ENCODE measurements around the gene STRADB. TPM values are rescaled to one million over a fixed set of nuclear protein-coding genes. Genes with fewer than 3 reads are reported as not detected.
"Not testable (repeated sequence)": the region's sequence is repeated elsewhere in the genome, so short reads cannot be mapped to it uniquely, and the experiment has no call there.

The STRADB gene
- total RNA-seq, 4 donors from 2014 or later, result 5.4 to 27.2 (median 22.0) TPM

DNA sequence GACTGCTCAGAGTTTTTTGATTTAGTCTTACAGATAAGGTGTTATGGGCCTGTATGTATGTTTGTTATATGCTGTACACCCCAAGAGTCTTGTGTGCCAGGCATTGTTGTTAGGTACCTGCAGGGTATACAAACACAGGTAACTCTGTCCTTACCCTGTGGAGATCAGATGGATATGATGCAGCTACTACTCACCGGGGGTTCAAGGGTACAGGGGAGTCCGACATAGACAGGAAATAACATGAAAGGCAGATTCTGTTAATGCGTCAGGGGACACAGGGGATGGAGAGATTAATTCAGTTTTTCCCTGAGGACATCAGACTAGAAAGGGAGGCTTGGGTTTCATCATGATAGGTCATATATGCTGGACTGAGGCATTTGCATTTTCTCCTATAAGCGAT lies 31.6 kb upstream of the STRADB start:
- Histone ChIP-seq H3K27ac (peak overlapping the region in 1 of 2 donors; percentile 12), H3K36me3 (no peaks in the 10 kb centered on the region), H3K4me3 (no peak overlapping the region), H3K27me3 (no peaks in the 10 kb centered on the region), H3K4me1 (peaks cover 0 to 8% of the 10 kb centered on the region in 2 donors), H3K9me3 (no peaks in the 10 kb centered on the region)
- no peak for DNase-seq
- intact Hi-C loops (cut with DNase I; ENCODE audit: low total_unique reads), result no loop called here
- TF ChIP-seq POLR2A (IDR thresholded peaks at IDR 0.05), result no peak
- TF ChIP-seq, protein P1, sequence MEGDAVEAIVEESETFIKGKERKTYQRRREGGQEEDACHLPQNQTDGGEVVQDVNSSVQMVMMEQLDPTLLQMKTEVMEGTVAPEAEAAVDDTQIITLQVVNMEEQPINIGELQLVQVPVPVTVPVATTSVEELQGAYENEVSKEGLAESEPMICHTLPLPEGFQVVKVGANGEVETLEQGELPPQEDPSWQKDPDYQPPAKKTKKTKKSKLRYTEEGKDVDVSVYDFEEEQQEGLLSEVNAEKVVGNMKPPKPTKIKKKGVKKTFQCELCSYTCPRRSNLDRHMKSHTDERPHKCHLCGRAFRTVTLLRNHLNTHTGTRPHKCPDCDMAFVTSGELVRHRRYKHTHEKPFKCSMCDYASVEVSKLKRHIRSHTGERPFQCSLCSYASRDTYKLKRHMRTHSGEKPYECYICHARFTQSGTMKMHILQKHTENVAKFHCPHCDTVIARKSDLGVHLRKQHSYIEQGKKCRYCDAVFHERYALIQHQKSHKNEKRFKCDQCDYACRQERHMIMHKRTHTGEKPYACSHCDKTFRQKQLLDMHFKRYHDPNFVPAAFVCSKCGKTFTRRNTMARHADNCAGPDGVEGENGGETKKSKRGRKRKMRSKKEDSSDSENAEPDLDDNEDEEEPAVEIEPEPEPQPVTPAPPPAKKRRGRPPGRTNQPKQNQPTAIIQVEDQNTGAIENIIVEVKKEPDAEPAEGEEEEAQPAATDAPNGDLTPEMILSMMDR (IDR thresholded peaks at IDR 0.05), result no peak

DNA sequence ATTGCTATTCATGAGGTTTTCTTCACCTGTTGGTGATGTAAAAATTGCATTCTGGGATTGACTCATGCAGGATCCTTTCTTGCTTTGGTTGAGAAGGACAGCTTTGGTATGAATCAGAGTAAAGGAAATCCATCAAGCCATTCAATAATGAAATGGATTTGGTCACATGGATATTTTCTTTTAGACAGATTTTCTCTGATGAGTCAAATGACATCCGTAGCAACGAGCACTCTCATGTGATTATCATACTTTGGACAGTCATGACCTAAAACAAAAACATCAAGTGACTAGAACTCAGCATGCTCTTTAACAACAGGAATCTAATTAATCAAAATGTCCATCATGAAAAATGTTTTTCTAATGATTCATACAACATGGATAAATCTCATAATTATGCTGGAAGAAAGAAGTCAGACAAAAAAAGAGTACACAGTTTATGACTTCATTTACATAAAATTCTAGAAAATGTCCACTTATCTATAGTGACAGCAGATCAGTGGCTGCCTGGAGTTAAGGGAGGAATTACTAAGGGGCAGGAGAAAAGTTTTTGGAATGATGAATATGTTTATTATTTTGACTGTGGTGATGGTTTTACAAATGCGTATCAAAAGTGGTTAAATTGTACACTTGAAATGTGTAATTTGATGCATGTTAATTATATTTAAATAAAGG lies 31.0 kb upstream of the STRADB start:
- intact Hi-C loops (cut with DNase I; ENCODE audit: low total_unique reads), result no loop called here
- H3K4me3 ChIP-seq, result no peak overlapping the region
- H3K9me3 ChIP-seq, result no peaks in the 10 kb centered on the region
- no peak for TF ChIP-seq POLR2A (IDR thresholded peaks at IDR 0.05)
- TF ChIP-seq, protein P1 (IDR thresholded peaks at IDR 0.05), result no peak
- peaks cover 0 to 2% of the 10 kb centered on the region in 2 donors for H3K4me1 ChIP-seq
- H3K27me3 ChIP-seq, result no peaks in the 10 kb centered on the region
- H3K27ac ChIP-seq, result no peak overlapping the region
- DNase-seq, result no peak
- H3K36me3 ChIP-seq, result no peaks in the 10 kb centered on the region

DNA sequence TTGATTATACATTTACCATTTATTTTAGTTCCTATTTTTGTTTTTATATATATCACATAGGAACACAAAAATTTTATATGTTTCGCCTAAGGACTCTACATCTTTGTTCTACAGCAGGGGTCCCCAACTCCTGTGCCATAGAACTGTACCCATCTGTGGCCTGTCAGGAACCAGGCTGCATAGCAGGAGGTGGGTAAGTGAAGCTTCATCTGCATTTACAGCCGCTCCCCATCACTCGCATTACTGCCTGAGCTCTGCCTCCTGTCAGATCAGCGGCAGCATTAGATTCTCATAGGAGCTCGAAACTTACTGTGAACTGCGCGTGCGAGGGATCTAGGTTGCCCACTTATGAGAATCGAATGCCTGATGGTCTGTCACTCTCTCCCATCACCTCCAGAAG lies 25.6 kb upstream of the STRADB start:
- no peak overlapping the region for H3K27ac ChIP-seq
- no peaks in the 10 kb centered on the region for H3K4me1 ChIP-seq
- intact Hi-C loops (cut with DNase I; ENCODE audit: low total_unique reads), result no loop called here
- DNase-seq, result no peak
- H3K4me3 ChIP-seq, result no peak overlapping the region
- no peaks in the 10 kb centered on the region for H3K36me3 ChIP-seq
- H3K9me3 ChIP-seq, result no peaks in the 10 kb centered on the region
- TF ChIP-seq, protein P1 (IDR thresholded peaks at IDR 0.05), result no peak
- no peak for TF ChIP-seq POLR2A (IDR thresholded peaks at IDR 0.05)
- H3K27me3 ChIP-seq, result no peaks in the 10 kb centered on the region

DNA sequence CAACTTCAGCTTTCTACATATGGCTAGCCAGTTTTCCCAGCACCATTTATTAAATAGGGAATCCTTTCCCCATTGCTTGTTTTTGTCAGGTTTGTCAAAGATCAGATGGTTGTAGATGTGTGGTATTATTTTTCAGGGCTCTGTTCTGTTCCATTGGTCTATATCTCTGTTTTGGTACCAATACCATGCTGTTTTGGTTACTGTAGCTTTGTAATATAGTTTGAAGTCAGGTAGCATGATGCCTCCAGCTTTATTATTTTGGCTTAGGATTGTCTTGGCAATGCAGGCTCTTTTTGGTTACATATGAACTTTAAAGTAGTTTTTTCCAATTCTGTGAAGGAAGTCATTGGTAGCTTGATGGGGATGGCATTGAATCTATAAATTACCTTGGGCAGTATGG lies 23.2 kb upstream of the STRADB start:
- H3K4me3 ChIP-seq; H3K9me3 ChIP-seq; intact Hi-C loops (cut with DNase I; ENCODE audit: low total_unique reads); H3K27ac ChIP-seq; H3K4me1 ChIP-seq; DNase-seq; H3K27me3 ChIP-seq; H3K36me3 ChIP-seq: not testable (repeated sequence)

DNA sequence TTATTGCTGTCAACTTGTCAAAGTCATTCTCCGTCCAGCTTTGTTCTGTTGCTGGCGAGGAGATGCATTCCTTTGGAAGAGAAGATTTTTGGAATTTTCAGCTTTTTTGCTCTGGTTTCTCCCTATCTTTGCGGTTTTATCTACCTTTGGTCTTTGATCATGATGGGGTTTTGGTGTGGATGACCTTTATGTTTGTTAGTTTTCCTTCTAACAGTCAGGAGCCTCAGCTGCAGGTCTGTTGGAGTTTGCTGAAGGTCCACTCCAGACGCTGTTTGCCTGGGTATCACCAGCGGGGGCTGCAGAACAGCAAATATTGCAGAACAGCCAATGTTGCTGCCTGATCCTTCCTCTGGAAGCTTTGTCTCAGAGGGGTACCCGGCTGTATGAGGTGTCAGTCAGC lies 21.7 kb upstream of the STRADB start:
- H3K27me3 ChIP-seq; DNase-seq; H3K9me3 ChIP-seq; intact Hi-C loops (cut with DNase I; ENCODE audit: low total_unique reads); H3K4me3 ChIP-seq; H3K36me3 ChIP-seq; H3K27ac ChIP-seq: not testable (repeated sequence)
- peaks cover 4 to 12% of the 10 kb centered on the region in 2 donors for H3K4me1 ChIP-seq

DNA sequence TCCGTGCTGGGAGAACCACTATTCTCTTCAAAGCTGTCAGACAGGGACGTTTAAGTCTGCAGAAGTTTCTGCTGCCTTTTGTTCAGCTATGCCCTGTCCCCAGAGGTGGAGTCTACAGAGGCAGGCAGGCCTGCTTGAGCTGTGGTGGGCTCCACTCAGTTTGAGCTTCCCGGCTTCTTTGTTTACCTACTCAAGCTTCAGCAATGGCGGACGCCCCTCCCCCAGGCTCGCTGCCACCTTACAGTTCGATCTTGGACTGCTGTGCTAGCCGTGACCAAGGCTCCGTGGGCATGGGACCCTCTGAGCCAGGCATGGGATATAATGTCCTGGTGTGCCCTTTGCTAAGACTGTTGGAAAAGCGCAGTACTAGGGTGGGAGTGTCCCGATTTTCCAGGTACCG lies 21.2 kb upstream of the STRADB start:
- H3K27ac ChIP-seq; H3K36me3 ChIP-seq; DNase-seq; H3K27me3 ChIP-seq; intact Hi-C loops (cut with DNase I; ENCODE audit: low total_unique reads); H3K9me3 ChIP-seq; H3K4me3 ChIP-seq: not testable (repeated sequence)
- H3K4me1 ChIP-seq, result peaks cover 4 to 12% of the 10 kb centered on the region in 2 donors

DNA sequence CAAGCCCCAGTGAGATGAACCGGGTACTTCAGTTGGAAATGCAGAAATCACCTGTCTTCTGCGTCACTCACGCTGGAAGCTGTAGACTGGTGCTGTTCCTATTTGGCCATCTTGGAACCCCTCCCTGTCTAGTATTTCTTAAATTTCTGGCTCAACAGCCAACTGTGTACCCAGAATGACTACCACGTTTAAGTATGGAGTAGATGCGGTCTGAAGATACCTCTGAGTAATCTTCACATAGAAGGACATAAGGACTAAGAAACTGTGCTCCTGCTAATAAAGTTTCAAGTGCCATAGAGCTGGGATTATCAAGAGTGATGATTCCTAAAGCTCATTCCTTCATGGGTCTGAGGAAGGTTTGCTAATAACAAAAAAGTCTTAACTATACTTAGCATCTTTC lies 20.7 kb upstream of the STRADB start:
- Histone ChIP-seq H3K4me3 (no peak overlapping the region), H3K27me3 (no peaks in the 10 kb centered on the region), H3K27ac (no peak overlapping the region), H3K4me1 (peaks cover 4 to 12% of the 10 kb centered on the region in 2 donors), H3K36me3 (no peaks in the 10 kb centered on the region), H3K9me3 (no peaks in the 10 kb centered on the region)
- no peak for TF ChIP-seq POLR2A (IDR thresholded peaks at IDR 0.05)
- TF ChIP-seq, protein P1 (IDR thresholded peaks at IDR 0.05), result no peak
- no peak for DNase-seq
- intact Hi-C loops (cut with DNase I; ENCODE audit: low total_unique reads), result no loop called here
